CD1c-positive myeloid dendritic cell (primary cell): Measurements from ENCODE around the gene SLC52A3.
A peak's percentile ranks its signal among the peaks of the same experiment; 100 is the strongest.

Experiments
- DNase-seq: peaks from one replicate; pipeline ENCODE4 v3.0.0-alpha.2; 2016; ENCODE audit errors: extremely low spot score

Gene SLC52A3

GRCh38 chr20:766906-767305 is 1.4 kb downstream of the SLC52A3 start:
- no peak for DNase-seq

GRCh38 chr20:764255-764654 is 4.0 kb downstream of the SLC52A3 start:
- DNase-seq: no peak

GRCh38 chr20:761418-762381 is 6.6 kb downstream of the SLC52A3 start:
- DNase-seq: no peak

- peak; percentile 38 for DNase-seq
Measured at GRCh38 chr20:760751-761417, 7.4 kb downstream of the SLC52A3 start.

DNA sequence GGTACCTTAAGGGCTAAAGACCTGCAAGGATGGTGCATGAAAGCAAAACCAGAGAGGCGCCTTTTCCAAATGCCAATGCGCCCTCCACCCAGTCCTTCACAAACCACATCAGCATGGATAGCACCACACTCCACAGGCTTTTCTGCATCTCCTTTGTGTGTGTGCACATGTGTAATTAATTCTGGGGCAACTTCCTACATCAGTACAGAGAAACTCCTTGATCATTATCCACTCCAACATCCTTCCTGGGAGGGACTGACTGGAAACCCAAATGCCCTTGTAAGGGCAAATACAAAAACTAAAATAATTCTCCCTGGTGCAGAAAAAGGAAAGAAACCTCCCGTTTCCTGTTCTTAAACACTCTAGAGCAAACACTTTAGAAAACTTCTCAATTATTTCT is 10.8 kb downstream of the SLC52A3 start:
- no peak for DNase-seq

DNA sequence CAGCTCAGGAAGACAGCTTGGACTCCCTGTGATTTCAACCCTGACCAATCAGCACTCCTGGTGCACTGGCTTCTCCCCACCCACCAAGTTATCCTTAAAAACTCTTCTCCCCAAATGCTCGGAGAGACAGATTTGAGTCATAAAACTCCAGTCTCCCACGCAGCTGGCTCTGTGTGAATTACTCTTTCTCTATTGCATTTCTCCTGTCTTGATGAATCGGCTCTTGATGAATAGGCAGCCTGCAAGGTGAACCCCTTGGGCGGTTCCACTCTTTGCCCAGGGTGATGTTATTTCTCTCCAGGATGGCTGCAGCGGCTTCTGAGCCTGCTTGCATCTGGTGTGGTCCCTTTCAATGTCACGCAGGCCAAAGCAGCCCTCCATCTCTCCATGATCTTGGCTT is 12.4 kb downstream of the SLC52A3 start:
- DNase-seq: no peak

- DNase-seq: no peak
Measured at GRCh38 chr20:754904-755303, 13.4 kb downstream of the SLC52A3 start.

DNA sequence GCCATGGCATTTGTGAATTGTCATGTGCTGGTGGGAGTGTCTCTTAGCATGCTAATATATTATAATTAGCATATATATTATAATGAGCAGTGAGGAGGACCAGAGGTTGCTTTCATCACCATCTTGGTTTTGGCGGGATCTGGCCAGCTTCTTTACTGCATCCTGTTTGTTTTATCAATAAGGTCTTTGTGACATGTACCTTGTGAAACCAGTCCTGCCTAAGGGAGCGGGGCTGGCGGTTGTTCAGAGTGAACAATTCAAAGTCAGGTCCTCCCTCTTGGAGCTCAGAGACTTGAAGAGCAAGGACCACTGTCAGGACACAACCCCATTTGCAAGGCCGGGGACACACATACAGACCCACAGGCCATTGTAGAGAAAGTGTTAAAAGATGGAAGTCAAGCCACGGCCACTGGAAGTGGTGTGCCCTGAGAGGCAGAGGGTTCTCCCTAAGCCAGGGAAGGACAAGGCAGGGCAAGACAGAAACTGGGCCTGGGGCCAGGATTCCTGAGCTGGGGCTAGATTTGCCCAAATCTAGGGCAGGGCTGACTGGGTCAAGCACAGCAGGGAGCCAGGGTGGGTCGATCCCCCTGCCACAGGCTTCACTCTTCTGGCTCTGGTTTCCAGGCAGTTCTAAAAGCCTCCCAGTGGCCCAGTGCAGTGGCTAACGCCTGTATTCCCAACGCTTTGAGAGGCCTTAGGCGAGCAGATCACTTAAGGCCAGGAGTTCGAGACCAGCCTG is 14.2 kb downstream of the SLC52A3 start:
- no peak for DNase-seq

- DNase-seq: no peak
Measured at GRCh38 chr20:753136-753535, 15.2 kb downstream of the SLC52A3 start.

- DNase-seq: no peak
Measured at GRCh38 chr20:752291-752690, 16.0 kb downstream of the SLC52A3 start.

DNA sequence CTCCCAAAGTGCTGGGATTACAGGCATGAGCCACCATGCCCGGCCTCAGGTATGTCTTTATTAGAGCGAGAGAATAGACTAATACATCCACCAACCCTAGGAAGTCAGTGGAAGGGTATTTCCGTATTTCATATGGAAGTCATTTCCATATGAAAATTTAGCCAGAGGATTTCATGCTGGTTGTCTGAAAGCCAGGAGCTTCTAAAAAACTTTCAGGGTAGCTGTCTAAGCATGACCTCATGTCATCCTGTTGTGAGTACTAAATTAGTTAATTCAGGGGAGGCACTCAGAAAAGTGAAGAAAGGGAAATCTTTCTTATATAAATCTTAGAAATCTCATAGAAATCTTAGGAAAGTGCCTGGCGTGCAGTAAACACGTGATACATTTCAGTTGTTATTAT is 16.5 kb downstream of the SLC52A3 start:
- no peak for DNase-seq

DNA sequence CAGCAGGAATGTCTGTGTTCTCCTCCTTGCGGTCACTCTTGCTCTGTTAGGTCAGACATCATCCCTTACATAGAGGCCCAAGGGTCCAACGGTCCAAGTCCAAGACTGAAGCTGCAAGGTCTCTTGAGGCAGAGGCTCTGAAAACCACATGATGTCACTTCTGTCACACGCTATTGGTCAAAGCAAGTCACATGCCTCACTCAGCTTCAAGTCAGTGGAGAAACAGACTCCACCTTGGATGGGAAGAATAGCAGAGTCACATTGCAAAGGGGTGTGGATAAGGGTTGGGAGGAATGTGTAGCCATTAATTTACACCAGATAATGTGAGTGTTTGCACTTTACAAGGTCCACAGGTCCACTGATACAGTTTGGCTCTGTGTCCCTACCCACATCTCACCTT is 17.5 kb downstream of the SLC52A3 start:
- DNase-seq: no peak

GRCh38 chr20:745683-746301 is 22.5 kb downstream of the SLC52A3 start:
- no peak for DNase-seq

GRCh38 chr20:742156-742555 is 26.1 kb downstream of the SLC52A3 start:
- DNase-seq: no peak

GRCh38 chr20:741620-742019 is 26.7 kb downstream of the SLC52A3 start:
- DNase-seq: no peak

- no peak for DNase-seq
Measured at GRCh38 chr20:740162-740561, 28.1 kb downstream of the SLC52A3 start.

DNA sequence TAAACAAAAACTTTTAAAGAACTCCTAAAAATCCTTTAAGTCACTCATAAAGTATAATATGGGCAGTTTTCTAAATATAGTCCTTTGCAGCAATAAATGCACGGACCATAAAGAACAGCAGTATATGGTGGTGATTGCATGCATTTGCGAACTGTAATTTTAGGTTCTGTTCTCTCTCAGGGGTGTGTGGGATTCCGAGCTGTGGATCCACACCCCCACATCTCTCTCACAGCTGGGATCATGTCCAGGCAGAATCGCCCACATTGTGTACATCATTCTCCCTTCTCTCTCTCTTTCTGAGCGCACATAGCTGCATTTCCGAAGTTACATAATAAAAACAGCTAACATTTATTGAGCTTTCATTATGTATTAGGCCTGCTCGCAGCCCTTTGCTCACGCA is 28.6 kb downstream of the SLC52A3 start:
- DNase-seq: no peak

DNA sequence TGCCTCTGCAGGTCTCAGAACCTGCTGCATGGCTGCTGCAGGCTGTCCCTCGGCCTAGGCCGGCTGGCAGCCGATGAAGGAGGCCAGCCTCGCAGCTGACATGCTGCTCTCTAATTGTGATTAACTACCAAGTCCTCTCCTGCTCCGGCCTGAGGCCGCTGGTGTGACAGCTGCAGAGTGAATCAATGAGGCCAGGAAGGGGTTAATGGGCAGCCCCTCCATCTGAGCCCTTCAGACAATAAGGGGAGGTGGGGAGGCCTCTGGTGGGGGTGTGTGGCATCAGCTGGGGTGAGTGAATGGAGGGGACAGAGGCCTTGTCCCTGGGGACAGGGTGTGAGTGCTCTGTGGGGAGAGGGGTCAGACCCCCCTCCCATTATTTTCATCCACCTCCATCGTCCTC is 34.4 kb downstream of the SLC52A3 start:
- no peak for DNase-seq

DNA sequence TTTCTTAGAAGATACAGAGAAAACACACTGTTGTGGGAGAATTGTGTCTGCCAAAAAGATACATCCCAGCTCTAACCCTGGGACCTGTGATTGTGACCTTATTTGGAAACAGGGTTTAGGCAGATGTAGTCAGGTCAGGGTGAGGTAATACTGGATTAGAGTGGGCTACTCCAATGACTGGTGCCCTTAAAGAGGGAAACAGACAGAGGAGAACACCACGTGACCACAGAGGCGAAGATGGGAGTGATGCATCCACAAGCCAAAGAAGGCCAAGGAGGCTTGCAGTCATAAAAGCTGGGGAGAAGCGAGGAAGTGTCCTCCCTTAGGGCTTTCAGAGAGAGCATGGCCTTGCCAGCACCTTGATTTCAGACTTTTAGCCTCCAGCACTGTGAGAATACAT is 35.6 kb downstream of the SLC52A3 start:
- DNase-seq: no peak

DNA sequence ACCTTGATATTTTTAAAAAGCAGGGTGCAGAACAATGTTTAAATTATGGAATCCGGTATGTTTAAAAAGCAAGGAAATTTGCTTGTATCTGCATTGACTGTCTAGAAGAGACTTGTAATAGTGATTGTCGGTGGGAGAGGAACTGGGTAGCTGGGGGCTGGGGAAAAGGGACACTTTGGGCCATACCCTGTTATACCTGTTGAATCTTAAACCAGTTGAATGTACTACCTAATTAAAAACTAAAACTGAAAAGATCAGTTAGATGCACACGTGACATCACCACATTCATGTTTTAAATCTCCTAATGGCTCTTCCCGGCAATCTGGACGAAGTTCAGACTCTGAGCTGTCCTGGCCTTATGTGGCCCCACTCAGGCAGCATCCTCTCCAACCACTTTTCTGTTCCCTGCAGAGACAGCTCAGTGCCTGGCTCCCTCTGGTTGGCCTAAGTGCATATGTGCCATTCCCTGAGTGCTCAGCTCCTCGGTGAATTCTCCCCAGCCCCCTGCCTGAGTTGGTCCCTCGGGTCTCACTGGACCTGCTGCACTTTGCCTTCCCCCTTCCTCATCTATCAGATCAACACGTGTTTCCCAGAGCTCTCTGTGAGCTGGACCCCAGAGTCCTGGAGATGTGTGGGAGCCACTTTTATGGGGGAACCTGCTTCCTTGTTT is 36.3 kb downstream of the SLC52A3 start:
- DNase-seq: no peak

- no peak for DNase-seq
Measured at GRCh38 chr20:730005-730404, 38.3 kb downstream of the SLC52A3 start.
